TTC549 (cell line): ENCODE data around the gene C15orf39.
"Not testable (repeated sequence)": the region's sequence is repeated elsewhere in the genome, so short reads cannot be mapped to it uniquely, and the experiment has no call there.

Experiments used
- FAIRE-seq: peaks from 2 replicates; lab custom pipeline; 2012; peaks lifted over from hg19 to GRCh38; lab: Jason Lieb, UNC

C15orf39 gene

GRCh38 chr15:75212200-75212858 lies 10.6 kb downstream of the C15orf39 start:
- FAIRE-seq, result no peak

GRCh38 chr15:75213212-75213767 lies 11.6 kb downstream of the C15orf39 start:
- no peak for FAIRE-seq

GRCh38 chr15:75213768-75214221 lies 12.1 kb downstream of the C15orf39 start:
- no peak for FAIRE-seq

GRCh38 chr15:75214293-75215096 lies 12.8 kb downstream of the C15orf39 start:
- FAIRE-seq, result no peak

- no peak for FAIRE-seq
These were observed 13.7 kb downstream of the C15orf39 start for GRCh38 chr15:75215107-75216004.

- FAIRE-seq, result no peak
These were observed 15.3 kb downstream of the C15orf39 start for GRCh38 chr15:75217012-75217411.

GRCh38 chr15:75217574-75217973 lies 15.9 kb downstream of the C15orf39 start:
- not testable (repeated sequence) for FAIRE-seq

GRCh38 chr15:75219507-75219929 lies 17.8 kb downstream of the C15orf39 start:
- FAIRE-seq, result not testable (repeated sequence)

GRCh38 chr15:75223688-75224087 lies 22.0 kb downstream of the C15orf39 start:
- FAIRE-seq, result no peak

GRCh38 chr15:75224281-75224680 lies 22.6 kb downstream of the C15orf39 start:
- no peak for FAIRE-seq

GRCh38 chr15:75225102-75225836 lies 23.6 kb downstream of the C15orf39 start:
- not testable (repeated sequence) for FAIRE-seq

- no peak for FAIRE-seq
These were observed 24.5 kb downstream of the C15orf39 start for GRCh38 chr15:75225951-75226732.

GRCh38 chr15:75227112-75227511 lies 25.4 kb downstream of the C15orf39 start:
- FAIRE-seq, result not testable (repeated sequence)

GRCh38 chr15:75227663-75228280 lies 26.1 kb downstream of the C15orf39 start:
- no peak for FAIRE-seq

- no peak for FAIRE-seq
These were observed 27.1 kb downstream of the C15orf39 start for GRCh38 chr15:75228787-75229186.

- no peak for FAIRE-seq
These were observed 27.7 kb downstream of the C15orf39 start for GRCh38 chr15:75229191-75230015.

GRCh38 chr15:75230016-75230343 lies 28.3 kb downstream of the C15orf39 start:
- FAIRE-seq, result no peak

- FAIRE-seq, result no peak
These were observed 29.1 kb downstream of the C15orf39 start for GRCh38 chr15:75230551-75231371.
